Fibroblast of skin of abdomen (primary cell): ENCODE data around the gene FN1.

ENCODE experiments used
- DNase-seq: peaks from one replicate; pipeline ENCODE4 v3.0.0-alpha.2; 2013

The FN1 gene

GRCh38 chr2:215382011-215382410 is 53.9 kb downstream of the FN1 start:
- no peak for DNase-seq

DNA sequence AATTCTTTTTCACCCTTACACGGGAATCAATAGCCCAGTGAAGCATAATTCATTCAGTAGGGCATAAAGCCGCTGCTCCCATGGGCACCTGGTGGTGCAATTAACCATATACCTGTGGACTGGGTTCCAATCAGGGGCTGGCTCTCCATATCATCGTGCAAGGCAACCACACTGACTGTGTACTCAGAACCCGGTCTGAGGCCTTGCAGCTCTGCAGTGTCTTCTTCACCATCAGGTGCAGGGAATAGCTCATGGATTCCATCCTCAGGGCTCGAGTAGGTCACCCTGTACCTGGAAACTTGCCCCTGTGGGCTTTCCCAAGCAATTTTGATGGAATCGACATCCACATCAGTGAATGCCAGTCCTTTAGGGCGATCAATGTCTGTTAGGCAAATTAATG is 55.2 kb downstream of the FN1 start:
- no peak for DNase-seq

- no peak for DNase-seq
Measured at GRCh38 chr2:215379948-215380347, 55.9 kb downstream of the FN1 start.

DNA sequence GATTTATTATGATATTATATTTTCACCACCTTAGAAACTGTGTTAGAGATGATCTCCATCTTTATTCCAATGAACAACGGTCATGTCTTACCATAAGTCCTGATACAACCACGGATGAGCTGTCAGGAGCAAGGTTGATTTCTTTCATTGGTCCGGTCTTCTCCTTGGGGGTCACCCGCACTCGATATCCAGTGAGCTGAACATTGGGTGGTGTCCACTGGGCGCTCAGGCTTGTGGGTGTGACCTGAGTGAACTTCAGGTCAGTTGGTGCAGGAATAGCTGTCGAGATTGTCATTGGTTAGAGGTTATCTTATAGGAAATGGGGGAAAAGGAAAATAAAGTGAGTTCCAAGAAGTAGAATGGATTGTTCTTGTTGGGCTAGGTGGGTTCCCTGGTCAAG is 56.8 kb downstream of the FN1 start:
- no peak for DNase-seq

DNA sequence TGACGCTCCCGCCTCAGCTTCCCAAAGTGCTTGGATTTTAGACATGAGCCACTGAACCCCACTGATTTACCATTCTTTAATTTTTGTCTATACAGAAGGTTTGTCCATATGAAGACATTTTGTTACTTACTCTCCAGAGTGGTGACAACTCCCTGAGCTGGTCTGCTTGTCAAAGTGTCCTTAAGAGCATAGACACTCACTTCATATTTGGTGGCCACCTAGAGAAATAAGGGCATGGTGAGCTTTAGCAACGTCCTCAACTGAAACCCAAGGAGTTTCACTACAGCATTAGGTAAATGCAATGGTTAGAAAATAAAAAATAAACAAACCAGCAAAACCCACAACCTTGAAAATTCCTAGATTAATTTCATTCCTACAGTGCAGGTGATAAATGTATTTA is 57.8 kb downstream of the FN1 start:
- DNase-seq = no peak

DNA sequence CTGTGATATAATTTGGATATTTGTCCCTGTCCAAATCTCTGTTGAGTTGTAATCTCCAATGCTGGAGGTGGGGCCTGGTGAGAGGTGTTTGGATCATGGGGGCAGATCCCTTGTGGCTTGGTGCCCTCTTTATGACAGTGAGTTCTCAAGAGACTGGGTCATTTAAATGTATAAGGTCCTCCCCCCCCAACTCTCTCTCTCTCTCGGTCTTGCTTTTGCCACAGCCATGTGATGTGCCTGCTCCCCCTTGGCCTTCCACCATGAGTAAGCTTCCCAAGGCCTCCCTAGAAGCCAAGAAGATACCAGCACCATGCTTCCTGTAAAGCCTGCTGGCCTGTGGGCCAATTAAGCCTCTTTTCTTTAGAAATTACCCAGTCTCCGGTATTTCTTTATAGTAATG is 58.6 kb downstream of the FN1 start:
- DNase-seq = no peak

DNA sequence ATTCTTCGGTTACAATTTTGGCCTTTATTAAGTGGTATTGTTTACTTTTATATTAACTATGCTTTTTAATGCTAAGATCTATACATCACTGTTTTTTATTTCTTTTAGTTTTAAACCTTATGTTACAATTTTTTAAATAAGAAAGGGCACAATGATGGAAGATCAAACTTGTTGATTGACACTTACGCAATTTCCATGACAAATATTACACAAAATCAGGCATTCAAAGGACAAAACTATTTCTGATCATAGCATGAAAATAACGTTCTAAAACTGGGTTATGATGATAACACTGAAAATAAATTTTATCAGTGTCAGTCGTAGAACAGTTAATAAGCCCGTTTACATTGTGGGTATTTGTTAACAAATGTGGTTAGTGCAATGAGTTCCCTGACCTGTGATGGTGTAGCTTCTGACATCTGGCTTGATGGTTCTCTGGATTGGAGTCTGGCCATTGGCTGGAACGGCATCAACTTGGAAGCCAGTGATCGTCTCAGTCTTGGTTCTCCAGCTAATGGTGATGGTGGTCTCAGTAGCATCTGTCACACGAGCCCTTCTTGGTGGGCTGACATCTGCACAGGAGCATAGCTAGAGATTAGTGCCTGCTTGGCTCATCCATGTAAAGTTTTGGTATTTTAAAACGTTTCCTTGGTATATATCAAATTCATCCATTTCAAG is 59.6 kb downstream of the FN1 start:
- DNase-seq = no peak

- no peak for DNase-seq
Measured at GRCh38 chr2:215375467-215375830, 60.4 kb downstream of the FN1 start.

DNA sequence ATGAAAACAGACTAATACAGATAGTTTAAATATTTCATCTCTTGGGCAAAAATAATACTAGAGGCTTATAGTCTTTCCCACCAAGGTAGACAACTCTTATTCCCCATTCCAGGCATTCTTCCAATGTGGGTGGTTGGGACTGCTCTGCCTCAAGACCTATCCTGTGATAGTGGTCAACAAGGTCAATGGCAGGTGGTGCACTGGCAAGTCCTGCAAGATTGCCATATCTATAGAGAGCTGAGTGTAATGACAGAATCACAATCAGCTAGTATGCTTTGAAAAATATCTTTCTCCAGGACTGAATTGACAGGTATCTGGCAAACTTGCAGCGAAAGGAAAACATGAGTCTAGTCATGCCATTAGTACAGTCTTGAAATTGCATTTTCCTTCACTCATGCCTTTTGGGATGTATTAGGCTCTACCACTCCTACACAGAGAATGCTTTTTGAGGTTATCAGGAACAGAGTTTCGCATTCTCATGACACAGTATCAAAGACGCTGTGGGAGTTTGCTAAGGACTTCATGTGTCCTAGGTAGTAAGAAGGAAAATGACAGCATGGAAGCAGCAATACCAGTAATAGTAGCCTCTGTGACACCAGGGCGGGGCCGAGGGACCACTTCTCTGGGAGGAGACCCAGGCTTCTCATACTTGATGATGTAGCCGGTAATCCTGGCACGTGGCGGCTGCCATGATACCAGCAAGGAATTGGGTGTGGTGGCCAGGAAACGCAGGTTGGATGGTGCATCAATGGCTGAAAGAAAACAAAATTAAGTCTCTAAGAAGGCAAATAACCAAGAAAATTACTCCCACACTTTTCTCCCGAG is 61.0 kb downstream of the FN1 start:
- DNase-seq = no peak

DNA sequence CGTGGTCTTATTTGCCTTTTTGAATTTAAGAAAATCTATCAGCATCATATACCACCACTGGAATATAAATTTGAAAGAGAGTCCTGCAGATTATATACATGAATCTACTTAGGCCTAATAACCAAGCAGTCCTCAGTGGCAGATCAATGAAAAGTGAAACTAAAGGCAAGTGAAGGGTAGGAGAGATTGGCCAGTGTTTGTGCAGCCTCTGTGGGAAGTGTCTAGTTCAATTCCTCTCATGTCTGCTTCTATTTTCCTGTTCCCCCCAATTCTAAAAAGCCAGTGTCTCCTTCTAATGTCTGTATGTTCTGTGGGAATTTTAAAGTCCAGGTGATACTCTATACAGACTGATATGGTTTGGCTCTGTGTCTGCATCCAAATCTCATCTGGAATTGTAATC is 61.9 kb downstream of the FN1 start:
- DNase-seq = no peak

DNA sequence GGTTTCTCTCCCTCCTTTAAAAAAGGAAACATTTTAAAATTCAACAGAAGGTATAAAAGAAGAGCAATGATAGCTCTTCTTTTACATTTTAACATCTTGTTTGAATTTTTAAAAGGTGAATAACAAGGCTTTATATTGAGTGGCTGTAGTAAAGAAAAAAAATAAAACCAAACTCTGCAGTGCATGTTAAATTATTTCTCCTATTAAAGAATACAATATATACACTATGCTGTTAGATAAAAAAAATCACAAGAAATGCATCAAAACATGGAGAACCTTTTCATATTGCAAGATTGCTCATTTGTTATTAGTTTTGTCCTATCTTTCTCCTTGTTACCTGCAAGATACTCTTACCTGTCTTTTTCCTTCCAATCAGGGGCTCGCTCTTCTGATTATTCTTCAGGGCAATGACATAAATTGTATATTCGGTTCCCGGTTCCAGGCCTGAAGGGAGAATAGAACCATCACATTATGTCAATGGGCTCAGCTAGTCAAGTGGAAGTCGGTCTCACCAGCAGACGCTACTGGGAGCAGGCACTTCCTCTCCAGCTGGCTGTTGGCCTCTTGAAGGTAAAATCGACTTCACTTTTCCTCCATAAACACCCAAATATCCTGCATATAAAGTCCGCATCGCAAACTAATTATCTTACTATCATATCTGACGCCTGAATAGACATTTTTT is 62.8 kb downstream of the FN1 start:
- no peak for DNase-seq

- no peak for DNase-seq
Measured at GRCh38 chr2:215371915-215372897, 63.7 kb downstream of the FN1 start.

DNA sequence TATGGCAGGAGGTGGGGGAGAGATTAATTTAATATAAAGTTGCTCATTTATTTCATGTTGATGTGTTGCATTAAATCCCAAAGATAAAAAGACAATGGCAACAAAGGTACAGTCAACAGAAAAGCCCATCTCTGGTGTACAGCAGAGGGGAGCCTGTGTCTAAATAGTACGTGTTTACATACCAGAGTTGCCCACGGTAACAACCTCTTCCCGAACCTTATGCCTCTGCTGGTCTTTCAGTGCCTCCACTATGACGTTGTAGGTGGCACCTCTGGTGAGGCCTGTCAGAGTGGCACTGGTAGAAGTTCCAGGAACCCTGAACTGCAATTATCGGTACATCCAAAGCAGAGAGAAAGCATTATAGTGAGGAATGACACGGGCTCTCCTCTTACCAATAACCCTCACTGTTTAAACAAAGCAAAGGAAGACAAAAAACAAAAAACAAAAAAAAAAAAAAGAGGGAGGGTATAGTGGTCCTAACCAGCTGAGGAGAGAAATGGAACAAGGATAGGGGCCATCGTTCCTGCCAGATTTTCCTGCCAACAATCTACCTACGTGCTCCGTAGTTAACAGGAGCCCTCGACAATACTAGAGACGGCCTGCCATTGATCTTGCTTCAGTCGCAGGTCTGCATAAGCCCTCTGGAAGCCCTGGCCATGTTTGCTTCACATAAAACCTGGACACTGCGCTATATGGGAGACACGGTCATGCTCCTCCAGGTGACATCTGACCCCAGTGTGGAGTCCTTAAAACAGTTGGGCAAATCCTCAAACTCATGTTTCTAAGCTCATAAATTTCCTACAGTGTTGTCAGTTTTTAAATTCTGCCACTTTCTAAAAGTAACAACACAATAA is 65.5 kb downstream of the FN1 start:
- DNase-seq = no peak

GRCh38 chr2:215369181-215369760 is 66.6 kb downstream of the FN1 start:
- no peak for DNase-seq

DNA sequence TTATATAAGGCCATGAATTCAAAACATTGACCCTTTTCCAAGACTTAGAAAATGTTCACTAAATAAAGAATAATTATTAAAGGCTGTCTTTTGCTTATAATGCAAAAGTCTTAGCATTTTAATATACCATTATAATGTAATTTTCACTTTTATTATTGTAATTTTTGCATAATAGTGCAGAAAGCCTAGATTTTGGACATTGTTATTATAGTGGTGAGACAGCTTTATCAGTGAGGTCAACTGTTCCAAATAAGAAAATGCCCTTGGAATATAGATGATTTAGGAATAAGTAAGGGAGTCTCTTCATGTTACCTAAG is 67.4 kb downstream of the FN1 start:
- DNase-seq = no peak

DNA sequence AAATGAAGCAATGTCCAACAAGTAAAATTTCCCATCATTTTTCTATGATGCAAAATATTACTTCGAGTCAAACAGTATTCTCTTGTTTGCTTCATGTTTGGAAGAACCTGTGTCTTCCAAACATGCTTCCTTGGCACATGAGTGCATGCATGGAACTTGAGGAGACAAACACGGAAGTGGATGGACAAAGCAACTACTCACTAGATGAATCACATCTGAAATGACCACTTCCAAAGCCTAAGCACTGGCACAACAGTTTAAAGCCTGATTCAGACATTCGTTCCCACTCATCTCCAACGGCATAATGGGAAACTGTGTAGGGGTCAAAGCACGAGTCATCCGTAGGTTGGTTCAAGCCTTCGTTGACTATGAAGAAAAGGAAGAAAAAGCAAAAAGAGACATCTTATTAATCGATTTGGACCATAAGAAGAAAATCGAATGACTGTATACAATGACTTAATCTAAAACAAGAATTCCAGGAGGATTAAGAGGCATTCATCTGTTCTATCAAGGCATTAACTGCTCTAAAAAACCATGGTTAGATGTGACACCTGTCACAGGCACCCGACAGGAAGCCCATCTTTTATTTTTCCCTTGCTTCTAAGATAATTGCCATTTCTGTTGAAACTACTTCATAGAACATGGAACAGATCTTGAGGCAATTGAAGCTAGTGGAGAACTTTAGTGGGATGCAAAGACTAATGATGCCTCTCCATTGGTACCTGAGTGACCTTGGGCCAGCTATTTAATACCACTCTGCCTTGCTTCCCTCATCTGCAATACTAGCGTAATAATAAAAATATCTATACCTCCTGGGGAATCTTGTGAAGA is 68.0 kb downstream of the FN1 start:
- DNase-seq = peak; percentile 43

GRCh38 chr2:215366440-215367032 is 69.3 kb downstream of the FN1 start:
- no peak for DNase-seq

DNA sequence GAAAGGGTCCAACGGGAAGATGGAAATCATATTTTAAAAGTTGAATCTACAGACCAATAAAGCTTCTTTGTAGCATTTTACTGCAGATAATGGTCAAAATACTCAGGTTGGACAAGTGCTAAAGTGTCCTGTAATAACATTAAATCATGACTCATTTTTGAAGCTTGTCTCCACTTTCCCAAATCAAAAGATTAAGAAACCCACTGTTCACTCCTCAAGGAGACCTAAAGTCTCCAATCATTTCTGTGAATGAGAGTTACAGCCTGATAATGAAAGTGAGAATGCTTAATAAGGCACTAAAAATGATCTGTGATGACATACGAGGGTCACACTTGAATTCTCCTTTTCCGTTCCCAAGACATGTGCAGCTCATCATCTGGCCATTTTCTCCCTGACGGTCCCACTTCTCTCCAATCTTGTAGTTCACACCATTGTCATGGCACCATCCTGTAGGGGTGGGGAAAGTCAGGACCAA is 70.6 kb downstream of the FN1 start:
- no peak for DNase-seq
